GM08714 (cell line): ENCODE data around the gene NAPEPLD.
A peak's percentile ranks its signal among the peaks of the same experiment; 100 is the strongest.
"Not testable (repeated sequence)": the region's sequence is repeated elsewhere in the genome, so short reads cannot be mapped to it uniquely, and the experiment has no call there.

ENCODE experiments used
- H3K4me3 ChIP-seq: fragments of 200-500 bp; sonication (Bioruptor generic); 2 replicates; pipeline ENCODE4 v1.5.1; 2014; ENCODE audit warnings: mild to moderate bottlenecking, low read length, inconsistent platforms
- ZNF274 ChIP-seq: IDR thresholded peaks from 2 replicates; pipeline ENCODE4 v1.6.1; 2012; ENCODE audit warnings: mild to moderate bottlenecking, low read depth, low read length

NAPEPLD gene

GRCh38 chr7:103094102-103094501 is 54.8 kb downstream of the NAPEPLD start:
- no peak overlapping the region for H3K4me3 ChIP-seq
- no peak for TF ChIP-seq ZNF274

GRCh38 chr7:103093429-103093828 is 55.5 kb downstream of the NAPEPLD start:
- no peak overlapping the region for H3K4me3 ChIP-seq
- no peak for TF ChIP-seq ZNF274

GRCh38 chr7:103092321-103092720 is 56.6 kb downstream of the NAPEPLD start:
- H3K4me3 ChIP-seq: not testable (repeated sequence)

GRCh38 chr7:103083210-103083609 is 65.7 kb downstream of the NAPEPLD start:
- H3K4me3 ChIP-seq: no peak overlapping the region
- no peak for TF ChIP-seq ZNF274

GRCh38 chr7:103082497-103082896 is 66.4 kb downstream of the NAPEPLD start:
- H3K4me3 ChIP-seq: no peak overlapping the region
- no peak for TF ChIP-seq ZNF274

GRCh38 chr7:103080923-103081322 is 68.0 kb downstream of the NAPEPLD start:
- TF ChIP-seq ZNF274: no peak
- no peak overlapping the region for H3K4me3 ChIP-seq

- no peak overlapping the region for H3K4me3 ChIP-seq
- TF ChIP-seq ZNF274: no peak
Observed at GRCh38 chr7:103079836-103080235, 69.1 kb downstream of the NAPEPLD start.

- H3K4me3 ChIP-seq: not testable (repeated sequence)
Observed at GRCh38 chr7:103078226-103078625, 70.7 kb downstream of the NAPEPLD start.

GRCh38 chr7:103077318-103077717 is 71.6 kb downstream of the NAPEPLD start:
- H3K4me3 ChIP-seq: no peak overlapping the region
- no peak for TF ChIP-seq ZNF274

GRCh38 chr7:103076764-103077163 is 72.1 kb downstream of the NAPEPLD start:
- H3K4me3 ChIP-seq: no peak overlapping the region
- TF ChIP-seq ZNF274: no peak

GRCh38 chr7:103075337-103075918 is 73.5 kb downstream of the NAPEPLD start:
- no peak for TF ChIP-seq ZNF274
- peak overlapping the region; percentile 80 for H3K4me3 ChIP-seq

GRCh38 chr7:103074519-103075336 is 74.2 kb downstream of the NAPEPLD start, which contains the start of the genes ARMC10 and FBXL13:
ARMC10 (plus strand) TSS chr7:103075140; CDS start chr7:103075273, 133 bp downstream.
FBXL13 (minus strand) TSS chr7:103074796.
- no peak for TF ChIP-seq ZNF274
- peak within 1 kb of the TSS; percentile 80 for H3K4me3 ChIP-seq

- TF ChIP-seq ZNF274: no peak
- peak overlapping the region; percentile 80; the same call in 1 of the 2 replicates for H3K4me3 ChIP-seq
Observed at GRCh38 chr7:103073989-103074518, 74.8 kb downstream of the NAPEPLD start.

- TF ChIP-seq ZNF274: no peak
Observed at GRCh38 chr7:103071000-103071399, 77.9 kb downstream of the NAPEPLD start.

More at GRCh38 chr7:103071000-103071399, 77.9 kb downstream of the NAPEPLD start:
- H3K4me3 ChIP-seq: no peak overlapping the region
